HepG2 (cell line): Measurements from ENCODE around the gene AP5Z1.

Experiments used
- ATF3 ChIP-seq: sonication (generic); formaldehyde crosslinking; IDR thresholded peaks from 2 replicates; pipeline ENCODE4 v1.4.0; 2020; ENCODE audit warnings: missing genetic modification reagents
- GABPA ChIP-seq, 2 experiments: IDR thresholded peaks; 2 replicates each; pipeline ENCODE4 v1.6.1; 2011 to 2016; ENCODE audit warnings: low read depth in 2 of 2, low read length in 1 of 2, missing biosample characterization in 1 of 2, missing genetic modification characterization in 1 of 2
- IKZF4 ChIP-seq: sonication (generic); formaldehyde crosslinking; IDR thresholded peaks from 2 replicates; pipeline ENCODE4 v1.5.1; 2020; ENCODE audit warnings: borderline replicate concordance, mild to moderate bottlenecking, low read depth, missing genetic modification reagents; ENCODE audit errors: not compliant biosample characterization
- PHF20 ChIP-seq: sonication (generic); formaldehyde crosslinking; IDR thresholded peaks from 2 replicates; pipeline ENCODE4 v1.5.0; 2020; ENCODE audit warnings: mild to moderate bottlenecking, missing genetic modification reagents
- RAD21 ChIP-seq: fragments of 450-650 bp; formaldehyde crosslinking; IDR thresholded peaks from 2 replicates; pipeline ENCODE4 v1.5.0; 2020; ENCODE audit warnings: mild to moderate bottlenecking
- SP4 ChIP-seq: sonication (generic); formaldehyde crosslinking; IDR thresholded peaks from 2 replicates; pipeline ENCODE4 v1.8.1; 2023; ENCODE audit warnings: mild to moderate bottlenecking, missing genetic modification reagents
- ZBTB43 ChIP-seq: sonication (generic); formaldehyde crosslinking; conservative IDR thresholded peaks from 2 replicates; pipeline ENCODE4 v1.4.0; 2020; ENCODE audit warnings: missing genetic modification reagents
- ZXDC ChIP-seq: sonication (generic); formaldehyde crosslinking; IDR thresholded peaks from 2 replicates; pipeline ENCODE4 v1.5.0; 2020; ENCODE audit warnings: mild to moderate bottlenecking, missing genetic modification reagents

- TF ChIP-seq ATF3 (CRISPR knock-in tag) (no peak), SP4 (CRISPR knock-in tag) (no peak), ZXDC (CRISPR knock-in tag) (no peak), GABPA (IDR thresholded peaks at IDR 0.05; ENCODE audit: low read depth, low read length) (no peak), GABPA (CRISPR knock-in tag; IDR thresholded peaks at IDR 0.05; ENCODE audit: low read depth) (no peak), PHF20 (CRISPR knock-in tag) (no peak), IKZF4 (no peak), ZBTB43 (CRISPR knock-in tag) (no peak), RAD21 (CRISPR knock-in tag) (no peak)
These were observed 34.2 kb downstream of the AP5Z1 start for GRCh38 chr7:4809666-4810065.
